LHCN-M2 (cell line): ENCODE results near the gene CRLF3. TPM values are rescaled to one million over a fixed set of nuclear protein-coding genes. Genes with fewer than 3 reads are reported as not detected.
"Not testable (repeated sequence)": the region's sequence is repeated elsewhere in the genome, so short reads cannot be mapped to it uniquely, and the experiment has no call there.

Experiments
- DNase-seq: peaks from one replicate; pipeline ENCODE4 v3.0.0-alpha.2; 2012; ENCODE audit warnings: low read depth
- total RNA-seq: library from RNA; depleted of rRNA; stranded (reverse); fragments of >200 nt; gene quantifications from 2 replicates; pipeline ENCODE4 v1.2.3, GENCODE V29; 2014

CRLF3 gene
- total RNA-seq, 1 experiment from 2014 or later: 12.9 TPM

DNA sequence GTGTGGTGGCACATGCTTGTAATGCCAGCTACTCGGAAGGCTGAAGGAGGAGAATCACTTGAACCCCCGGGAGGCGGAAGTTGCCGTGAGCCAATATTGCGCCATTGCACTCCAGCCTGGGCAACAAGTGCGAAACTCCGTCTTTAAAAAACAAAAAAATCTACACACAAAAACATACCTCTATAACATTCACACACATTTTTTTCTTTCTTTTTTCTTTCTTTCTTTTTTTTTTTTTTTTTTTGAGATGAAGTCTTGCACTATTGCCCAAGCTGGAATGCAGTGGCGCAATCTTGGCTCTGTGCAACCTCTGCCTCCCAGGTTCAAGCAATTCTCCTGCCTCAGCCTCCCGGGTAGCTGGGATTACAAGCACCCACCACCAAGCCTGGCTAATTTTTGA, 9.6 kb downstream of the CRLF3 start:
- not testable (repeated sequence) for DNase-seq

DNA sequence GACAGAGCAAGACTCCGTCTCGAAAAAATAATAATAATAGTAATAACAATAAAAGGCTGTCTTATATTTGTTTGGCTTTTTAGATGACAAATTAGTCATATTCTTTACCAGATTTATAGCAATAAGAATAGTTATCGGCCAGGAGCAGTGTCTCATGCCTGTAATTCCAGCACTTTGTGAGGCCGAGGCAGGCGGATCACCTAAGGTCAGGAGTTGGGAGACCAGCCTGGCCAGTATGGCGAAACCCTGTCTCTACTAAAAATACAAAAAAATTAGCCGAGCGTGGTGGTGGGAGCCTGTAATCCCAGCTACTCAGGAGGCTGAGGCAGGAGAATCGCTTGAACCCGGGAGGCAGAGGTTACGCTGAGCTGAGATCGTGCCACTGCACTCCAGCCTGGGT, 10.3 kb downstream of the CRLF3 start:
- DNase-seq: not testable (repeated sequence)

DNA sequence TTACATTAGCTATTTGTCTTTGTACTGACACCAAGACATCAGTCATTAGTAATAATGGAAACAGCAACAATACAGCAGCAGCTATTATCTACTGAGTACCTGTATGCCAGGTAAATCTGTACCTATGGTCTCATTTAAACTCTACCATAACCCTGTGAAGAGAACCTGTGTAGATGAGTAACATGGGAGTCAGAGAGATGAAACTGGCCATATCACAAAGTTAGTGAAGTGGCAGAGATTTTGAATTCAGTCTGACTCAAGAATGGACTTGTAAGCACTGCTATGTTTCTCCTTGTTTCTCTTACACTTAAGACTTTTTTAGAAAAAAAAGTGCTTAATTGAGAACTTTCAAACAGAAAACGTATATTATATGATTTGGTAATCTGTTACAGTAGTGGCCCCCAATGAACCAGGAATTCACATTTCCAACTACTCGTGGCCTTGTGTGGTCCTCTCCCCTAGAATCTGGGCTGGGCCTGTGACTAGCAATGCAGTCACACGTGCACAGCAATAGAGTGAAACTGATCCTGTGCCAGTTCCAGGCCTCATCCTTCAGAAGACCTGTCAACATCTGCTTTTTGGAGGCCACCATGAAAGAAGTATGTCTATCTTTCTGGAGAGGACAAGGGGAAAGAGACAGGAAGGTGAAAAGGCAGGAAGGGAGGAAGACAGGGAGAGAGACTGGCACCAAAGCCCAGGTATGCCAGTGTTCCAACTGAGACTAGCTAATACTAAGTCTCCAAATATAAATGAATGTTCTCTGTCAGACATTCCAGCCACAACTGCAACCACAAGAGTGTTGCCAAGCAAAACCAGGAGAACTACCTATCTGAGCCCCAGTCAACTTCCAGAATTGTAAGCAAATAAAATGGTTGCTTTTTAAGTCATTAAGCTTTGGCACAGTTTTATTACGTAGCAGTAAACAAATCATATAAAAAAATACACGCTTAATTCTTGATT, 12.0 kb downstream of the CRLF3 start:
- peak; percentile 26 for DNase-seq

DNA sequence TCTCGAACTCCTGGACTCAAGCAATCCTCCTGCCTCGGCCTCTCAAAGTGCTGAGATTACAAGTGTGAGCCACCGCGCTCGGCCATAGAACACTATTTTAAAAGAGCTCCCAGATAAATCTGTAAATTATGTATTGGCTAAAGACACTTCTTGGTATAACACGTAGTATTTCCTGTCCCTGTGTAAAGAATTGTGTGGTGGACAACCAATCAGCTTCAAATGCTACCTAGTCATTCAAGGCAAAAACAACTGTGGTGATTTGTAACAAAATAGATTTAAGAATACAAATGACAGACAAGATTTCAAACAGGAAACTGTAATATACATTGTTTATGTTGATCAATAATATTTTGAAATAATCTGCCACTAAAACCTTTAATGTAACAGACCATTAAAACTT, 14.6 kb downstream of the CRLF3 start:
- no peak for DNase-seq

DNA sequence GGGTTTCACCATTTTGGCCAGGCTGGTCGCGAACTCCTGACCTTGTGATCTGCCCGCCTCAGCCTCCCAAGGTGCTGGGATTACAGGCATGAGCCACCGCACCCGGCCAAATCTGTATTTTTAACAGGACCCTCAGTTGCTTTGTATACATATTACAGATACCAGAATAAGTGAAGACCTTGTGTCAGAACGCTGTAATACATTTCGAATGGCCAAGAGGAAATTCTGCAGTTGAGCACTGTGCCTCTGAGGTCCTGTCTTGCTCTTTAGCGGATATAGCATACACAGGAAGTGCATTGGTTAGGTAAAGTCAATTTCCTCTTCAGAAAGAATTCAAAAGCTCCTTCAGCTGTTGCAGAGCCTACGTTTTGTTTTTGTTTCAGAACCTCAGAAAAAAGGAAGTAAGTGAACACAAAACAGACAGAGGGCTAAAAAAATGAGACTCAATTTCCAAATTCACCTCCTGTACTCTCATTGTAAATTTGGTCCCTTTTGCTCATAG, 15.7 kb downstream of the CRLF3 start:
- DNase-seq: no peak

DNA sequence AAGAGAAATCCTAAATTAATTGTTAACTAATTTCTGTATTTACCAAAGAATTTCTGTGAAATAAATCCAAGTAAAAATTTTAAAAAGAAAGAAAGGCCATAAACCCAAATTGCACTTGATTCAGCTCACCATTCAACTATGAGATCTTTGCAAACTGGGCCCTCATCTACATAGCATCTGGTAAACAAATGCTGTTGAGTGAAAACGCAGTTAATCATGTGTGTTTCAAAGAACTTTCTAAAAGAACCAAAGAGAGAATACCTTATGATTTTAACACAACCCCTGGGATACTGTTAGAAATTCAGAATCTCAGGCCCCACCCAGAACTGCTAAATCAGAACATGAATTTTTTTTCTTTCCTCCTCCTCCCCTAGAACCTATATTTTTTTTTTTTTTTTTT, 16.6 kb downstream of the CRLF3 start:
- DNase-seq: no peak

DNA sequence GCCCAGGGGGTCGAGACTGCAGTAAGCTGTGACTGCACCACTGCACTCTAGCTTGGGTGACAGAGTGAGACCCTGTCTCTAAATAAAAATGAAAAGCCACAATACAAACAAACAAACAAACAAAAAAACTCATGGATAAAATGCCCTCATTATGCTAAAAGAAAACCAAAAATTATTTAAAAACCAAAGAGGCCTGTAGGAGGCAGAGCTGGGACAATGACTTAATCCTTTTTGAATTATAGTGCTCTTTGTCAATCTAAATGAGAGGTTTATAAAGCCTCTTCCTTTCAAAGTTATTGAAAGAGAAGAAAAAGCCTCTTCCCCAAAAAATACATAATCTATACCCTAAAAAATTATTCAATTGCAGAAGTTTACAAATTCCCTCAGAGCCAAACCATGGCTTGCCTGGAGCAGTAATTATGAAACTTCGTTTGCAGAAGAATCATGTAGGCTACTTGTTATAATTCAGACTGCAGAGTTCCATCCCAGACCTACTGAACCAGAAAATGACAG, 18.5 kb downstream of the CRLF3 start:
- no peak for DNase-seq

DNA sequence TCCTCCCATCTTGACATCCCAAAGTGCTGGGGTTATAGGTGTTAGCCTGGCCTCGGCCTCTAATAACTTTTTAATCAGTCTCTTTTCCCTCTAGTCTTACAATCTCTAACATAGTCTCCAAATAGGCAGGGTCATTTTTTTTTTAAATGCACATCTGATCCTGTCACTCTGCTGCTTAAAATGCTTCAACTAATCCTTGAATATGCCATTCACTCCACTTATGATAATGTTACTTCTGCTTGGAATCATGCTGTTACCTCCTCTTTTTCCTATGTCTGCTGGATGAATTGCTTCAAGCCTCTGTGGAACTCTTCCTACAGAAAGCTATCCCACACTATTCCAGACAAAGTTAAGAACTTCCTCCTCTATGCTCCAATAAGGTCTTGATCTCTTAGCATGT, 22.8 kb downstream of the CRLF3 start:
- DNase-seq: no peak

DNA sequence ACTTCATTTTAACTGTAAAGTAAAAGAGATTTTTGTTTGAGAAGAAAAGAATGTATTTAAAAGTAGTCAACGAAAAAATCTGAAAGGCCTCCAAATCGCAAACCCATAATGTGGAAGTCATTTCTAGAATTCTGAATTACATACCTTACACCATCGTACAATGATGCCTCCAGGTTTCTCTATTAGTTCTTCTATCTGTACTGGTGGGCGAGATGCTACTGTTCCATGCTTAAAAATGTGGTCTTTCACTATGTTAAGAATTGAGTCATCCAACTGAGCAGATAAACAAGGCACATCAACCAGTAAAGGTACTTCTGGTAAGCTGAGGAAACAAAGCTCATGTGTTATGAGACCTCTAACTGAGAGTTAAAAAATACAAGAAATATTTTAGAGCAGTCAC, 28.5 kb downstream of the CRLF3 start:
- DNase-seq: no peak

DNA sequence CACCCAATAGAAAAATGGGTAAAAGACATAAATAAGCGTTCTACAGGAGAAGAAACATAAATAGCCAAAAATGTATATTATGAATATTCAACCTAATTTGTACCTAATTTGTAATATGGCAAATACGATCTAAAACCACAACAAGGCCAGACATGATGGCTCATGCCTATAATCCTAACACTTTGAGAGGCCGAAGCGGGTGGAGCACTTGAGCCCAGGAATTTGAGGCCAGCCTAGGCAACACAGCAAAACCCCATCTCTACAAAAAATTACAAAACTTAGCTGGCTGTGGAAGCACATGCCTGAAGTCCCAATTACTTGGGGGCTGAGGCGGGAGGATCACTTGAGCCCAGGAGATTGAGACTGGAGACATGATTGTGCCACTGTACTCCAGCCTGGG, 30.1 kb downstream of the CRLF3 start:
- no peak for DNase-seq

DNA sequence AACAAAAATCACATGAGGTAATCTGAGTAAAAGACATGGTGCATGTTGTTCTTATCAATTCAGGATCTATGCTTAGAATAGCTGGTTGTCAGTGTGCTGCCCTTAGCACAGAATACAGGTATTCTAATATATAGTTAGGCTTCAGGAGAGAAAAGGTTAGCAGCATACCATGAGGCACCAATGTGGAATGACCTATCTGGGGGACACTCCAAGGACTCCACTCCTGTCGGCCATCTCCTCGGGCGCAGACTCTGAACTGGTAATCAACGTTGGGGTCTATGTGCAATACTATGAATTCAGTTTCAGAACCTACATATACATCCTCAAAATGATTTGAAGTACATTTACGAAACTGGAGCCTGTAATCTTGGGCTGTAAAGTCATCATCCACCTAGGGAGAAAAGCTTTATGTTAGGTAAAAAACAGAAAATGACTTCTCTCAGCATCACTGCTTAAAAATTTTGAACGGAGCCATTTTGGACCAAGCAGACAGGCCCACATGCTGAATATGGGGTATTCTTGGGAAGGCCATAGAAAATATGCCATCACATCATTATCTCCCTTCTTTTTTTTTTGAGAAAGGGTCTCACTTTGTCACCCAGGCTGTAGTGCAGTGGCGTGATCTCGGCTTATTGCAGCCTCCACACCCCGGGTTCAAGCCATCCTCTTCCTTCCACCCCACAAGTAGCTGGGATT, 31.1 kb downstream of the CRLF3 start:
- no peak for DNase-seq

DNA sequence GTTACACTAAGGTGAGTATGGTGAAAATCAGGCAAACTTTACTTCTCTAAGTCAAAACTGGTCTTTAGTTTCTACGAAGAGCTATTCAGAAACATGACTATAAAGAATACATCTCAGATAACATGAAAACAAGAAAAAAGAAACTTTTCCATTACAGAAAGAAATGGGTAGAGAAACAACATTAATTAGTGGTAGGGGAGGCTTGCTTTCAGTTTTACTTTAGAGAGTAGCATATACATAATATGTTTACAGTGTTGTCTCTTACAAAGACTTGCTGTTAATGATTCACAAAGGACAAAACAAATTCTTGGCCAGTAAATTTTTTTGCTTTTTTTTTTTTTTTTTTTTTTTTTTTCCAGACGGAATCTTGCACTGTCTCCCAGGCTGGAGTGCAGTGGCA, 34.2 kb downstream of the CRLF3 start:
- DNase-seq: no peak

DNA sequence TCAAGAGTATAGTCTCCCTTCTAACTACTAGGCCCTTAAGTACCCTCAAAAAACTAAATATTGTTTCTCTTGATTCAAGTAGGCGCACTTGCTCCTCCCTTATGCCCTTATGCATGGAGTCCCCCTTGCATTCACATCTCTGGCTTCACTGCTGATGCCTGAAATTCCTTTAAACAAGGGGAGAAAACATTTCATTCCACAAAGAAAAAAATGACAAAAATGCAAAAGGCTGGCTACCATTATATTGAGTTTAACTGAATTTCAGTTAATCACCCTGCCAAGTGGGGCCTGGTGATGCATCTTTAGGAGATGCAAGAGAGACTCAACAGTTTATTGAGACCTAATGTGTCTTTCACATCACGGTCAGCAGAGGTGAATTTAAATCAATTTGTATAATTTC, 35.6 kb downstream of the CRLF3 start:
- DNase-seq: no peak

DNA sequence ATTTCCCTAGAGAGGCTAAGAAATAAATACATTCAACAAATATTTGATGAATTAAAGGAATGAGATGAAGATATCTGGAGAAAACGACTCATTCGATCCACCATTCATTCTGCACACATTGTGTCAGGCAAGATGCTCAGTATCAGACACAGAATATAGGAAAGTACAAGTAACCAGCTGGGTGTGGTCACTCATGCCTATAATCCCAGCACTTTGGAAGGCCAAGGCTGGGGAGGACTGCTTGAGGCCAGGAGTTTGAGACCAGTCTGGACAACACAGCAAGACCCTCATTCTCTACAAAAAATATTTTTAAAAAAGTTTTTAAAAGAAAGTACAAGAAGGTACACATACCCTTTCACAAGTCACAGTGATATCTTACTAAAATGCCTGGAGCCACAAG, 42.3 kb downstream of the CRLF3 start:
- DNase-seq: no peak

DNA sequence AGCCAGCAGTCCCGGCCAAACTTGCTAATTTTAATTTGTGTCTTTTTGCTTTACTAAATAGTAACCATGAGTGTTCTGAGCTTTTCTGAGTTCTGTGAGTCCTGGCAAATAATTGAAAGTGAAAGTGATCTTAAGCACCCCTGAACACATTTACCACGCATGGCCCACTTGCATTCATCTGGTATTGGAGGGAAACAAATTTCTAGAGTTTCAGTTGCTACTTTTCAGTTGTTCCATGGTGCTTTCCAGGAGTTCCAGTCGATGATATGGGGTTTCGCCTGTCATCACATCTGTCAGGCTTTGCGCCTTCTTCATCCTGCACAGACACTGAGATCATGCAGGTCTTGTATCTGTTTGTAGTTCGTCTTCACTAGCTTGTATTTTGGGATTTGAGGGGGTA, 44.1 kb downstream of the CRLF3 start:
- no peak for DNase-seq

DNA sequence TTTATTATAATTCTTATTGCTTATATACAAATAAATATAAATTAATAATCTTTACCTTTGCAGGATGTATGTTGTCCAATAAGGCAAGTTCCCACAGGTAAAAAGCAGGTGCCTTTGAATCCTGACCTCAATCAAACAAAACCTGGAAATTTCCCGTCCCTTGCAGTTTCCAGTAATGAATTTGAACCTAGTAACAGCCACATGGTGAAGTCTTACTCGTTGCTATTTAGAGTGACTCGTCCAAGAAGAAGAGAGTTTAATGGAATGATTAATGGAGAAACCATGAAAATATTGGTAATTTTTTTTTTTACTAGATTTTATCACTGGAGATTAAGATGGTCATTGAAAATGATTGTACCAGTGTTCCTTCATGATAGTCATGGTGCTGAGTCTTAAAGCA, 55.7 kb downstream of the CRLF3 start:
- not testable (repeated sequence) for DNase-seq

DNA sequence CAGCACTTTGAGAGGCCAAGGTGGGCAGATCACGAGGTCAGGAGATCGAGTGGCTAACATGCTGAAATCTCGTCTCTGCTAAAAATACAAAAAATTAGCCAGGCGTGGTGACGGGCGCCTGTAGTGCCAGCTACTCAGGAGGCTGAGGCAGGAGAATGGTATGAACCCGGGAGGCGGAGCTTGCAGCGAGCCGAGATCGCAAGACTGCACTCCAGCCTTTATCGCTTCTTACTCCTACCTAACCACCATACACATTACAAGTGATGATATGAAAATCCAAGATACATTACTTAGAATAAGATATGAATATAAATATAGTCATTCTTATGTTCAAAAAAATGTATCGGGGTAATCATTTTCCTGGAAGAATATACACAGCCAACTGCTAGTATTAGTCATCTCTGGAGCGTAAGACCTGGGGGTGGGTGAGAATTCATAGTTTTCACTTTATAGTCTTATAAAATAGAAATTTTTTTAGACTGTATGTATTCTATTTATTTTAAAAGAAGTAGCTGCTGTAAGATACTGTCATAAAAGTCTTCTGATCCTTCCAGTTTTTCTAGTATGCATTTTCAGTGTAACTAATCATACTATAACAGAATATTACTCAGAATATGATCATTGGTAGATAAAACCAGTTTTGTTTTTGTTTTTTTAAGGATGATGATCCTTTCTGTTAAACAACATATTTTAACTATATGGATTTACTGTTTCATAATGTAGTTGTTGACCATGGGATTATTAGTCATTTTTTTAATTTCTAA, 56.7 kb downstream of the CRLF3 start:
- DNase-seq: not testable (repeated sequence)

DNA sequence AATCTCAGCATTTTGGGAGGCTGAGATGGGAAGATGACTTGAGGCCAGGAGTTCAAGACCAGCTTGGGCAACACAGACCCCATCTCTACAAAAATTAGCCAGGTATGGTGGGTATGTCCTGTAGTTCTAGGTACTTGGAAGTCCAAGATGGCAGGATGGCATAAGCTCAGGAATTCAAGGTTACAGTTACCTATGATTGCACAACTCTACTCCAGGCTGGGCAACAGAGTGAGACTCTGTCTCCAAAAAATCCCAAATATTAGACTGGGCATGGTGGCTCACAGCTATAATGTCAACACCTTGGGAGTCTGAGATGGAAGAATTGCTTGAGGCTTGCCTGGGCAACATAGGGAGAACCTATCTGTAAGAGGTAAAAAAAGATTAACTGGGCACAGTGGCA, 63.4 kb downstream of the CRLF3 start:
- DNase-seq: no peak

DNA sequence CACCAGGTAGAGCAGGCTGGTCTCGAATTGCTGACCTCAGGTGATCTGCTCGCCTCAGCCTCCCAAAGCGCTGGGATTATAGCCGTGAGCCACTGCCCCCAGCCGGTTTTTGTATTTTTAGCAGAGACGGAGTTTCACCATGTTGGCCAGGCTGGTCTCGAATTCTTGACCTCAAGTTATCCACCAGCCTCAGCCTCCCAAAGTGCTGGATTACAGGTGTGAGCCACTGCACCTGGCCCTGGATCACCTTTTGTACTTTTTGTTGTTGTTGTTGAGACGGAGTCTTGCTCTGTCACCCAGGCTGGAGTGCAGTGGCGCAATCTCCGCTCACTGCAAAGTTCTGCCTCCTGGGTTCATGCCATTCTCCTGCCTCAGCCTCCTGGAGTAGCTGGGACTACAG, 71.2 kb downstream of the CRLF3 start:
- DNase-seq: not testable (repeated sequence)

DNA sequence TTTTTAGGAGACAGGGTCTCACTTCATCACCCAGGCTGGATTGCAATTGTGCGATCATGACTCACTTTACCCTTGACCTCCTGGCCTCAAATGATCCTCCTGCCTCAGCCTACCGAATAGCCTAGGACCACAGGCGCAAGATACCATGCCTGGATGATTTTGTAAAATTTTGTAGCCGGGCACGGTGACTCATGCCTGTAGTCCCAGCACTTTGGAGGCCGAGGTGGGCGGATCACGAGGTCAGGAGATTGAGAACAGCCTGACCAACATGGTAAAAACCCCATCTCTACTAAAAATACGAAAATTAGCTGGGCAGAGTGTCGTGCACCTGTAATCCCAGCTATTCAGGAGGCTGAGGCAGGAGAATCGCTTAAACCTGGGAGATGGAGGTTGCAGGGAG, 73.5 kb downstream of the CRLF3 start:
- not testable (repeated sequence) for DNase-seq

DNA sequence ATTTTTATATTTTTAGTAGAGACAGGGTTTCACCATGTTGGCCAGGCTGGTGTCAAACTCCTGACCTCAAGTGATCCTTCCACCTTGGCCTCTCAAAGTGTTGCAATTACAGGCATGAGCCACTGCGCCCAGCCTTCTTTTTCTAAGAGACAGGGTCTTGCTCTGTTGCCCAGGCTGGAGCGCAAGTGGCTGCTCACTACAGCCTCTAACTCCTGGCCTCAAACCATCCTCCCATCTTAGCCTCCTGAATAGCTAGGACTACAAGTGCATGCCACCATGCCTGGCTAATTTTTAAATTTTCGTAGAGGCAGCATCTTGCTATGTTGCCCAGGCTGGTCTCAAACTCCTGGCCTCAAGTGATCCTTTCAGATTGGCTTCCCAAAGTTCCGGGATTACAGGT, 76.9 kb downstream of the CRLF3 start:
- DNase-seq: not testable (repeated sequence)

DNA sequence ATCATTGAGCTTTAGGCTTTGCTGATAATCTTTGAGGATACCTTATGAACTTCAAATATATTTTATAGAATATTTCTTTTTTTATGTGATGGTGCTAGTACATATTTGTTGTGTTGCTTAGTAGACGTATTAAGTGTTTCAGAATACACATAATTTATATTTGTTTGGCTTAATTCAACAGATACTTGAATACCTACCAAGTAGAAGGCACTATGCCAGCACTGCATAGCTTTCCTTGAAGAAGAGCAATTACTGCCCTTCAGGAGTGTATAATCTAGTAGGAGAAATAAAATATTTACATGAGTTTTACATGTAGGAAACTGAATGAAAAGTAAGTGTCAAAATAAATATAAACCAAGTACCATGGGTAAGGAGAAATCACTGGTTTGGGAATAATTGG, 81.8 kb downstream of the CRLF3 start:
- not testable (repeated sequence) for DNase-seq
